Sigmoid colon (tissue), 7 donors: ENCODE results near the gene PGAM4. TPM values are rescaled to one million over a fixed set of nuclear protein-coding genes. Genes with fewer than 3 reads are reported as not detected.

Experiments used
- DNase-seq: peaks from one replicate; pipeline ENCODE4 v3.0.0-alpha.2; 2019
- H3K27ac ChIP-seq, 4 donors: fragments of 200-600 bp; sonication (generic); one replicate each; pipeline ENCODE4 v1.5.1; 2016 to 2019; ENCODE audit warnings: mild to moderate bottlenecking in 1 of 4
- H3K27me3 ChIP-seq, 3 donors: fragments of 200-600 bp; sonication (generic); one replicate each; pipeline ENCODE4 v1.5.1; 2019; ENCODE audit warnings: mild to moderate bottlenecking in 1 of 3
- H3K36me3 ChIP-seq, 4 donors: fragments of 200-600 bp; sonication (generic); one replicate each; pipeline ENCODE4 v1.5.1; 2016 to 2019
- H3K4me1 ChIP-seq, 4 donors: fragments of 200-600 bp; sonication (generic); one replicate each; pipeline ENCODE4 v1.5.1; 2017 to 2019
- H3K4me3 ChIP-seq, 4 donors: fragments of 200-600 bp; sonication (generic); one replicate each; pipeline ENCODE4 v1.5.1; 2017 to 2019; ENCODE audit warnings: mild to moderate bottlenecking in 2 of 4, moderate library complexity in 1 of 4
- H3K9me3 ChIP-seq, 4 donors: fragments of 200-600 bp in 3 of 4; sonication (generic) in 3 of 4; one replicate each; pipeline versions ENCODE4 v1.5.1 to v1.6.1; 2013 to 2019
- CTCF ChIP-seq, 4 experiments: fragments of 450-650 bp in 3 of 4; fragments of 200-600 bp in 1 of 4; IDR thresholded peaks; one replicate each; pipeline ENCODE4 v1.5.1; 2016 to 2019; ENCODE audit warnings: antibody characterized with exemption in 4 of 4, mild to moderate bottlenecking in 3 of 4, moderate library complexity in 2 of 4
- EP300 ChIP-seq, 4 donors: sonication (generic); formaldehyde crosslinking; IDR thresholded peaks; one replicate each; pipeline ENCODE4 v1.6.1; 2017; ENCODE audit warnings: antibody characterized with exemption in 4 of 4
- POLR2A ChIP-seq, 2 donors: fragments of 450-650 bp; IDR thresholded peaks; one replicate each; pipeline ENCODE4 v1.6.1; 2016; ENCODE audit warnings: antibody characterized with exemption in 2 of 2, mild to moderate bottlenecking in 2 of 2, moderate library complexity in 2 of 2
- POLR2AphosphoS5 ChIP-seq, 4 donors: sonication (generic); formaldehyde crosslinking; IDR thresholded peaks; one replicate each; pipeline ENCODE4 v1.6.1; 2017; ENCODE audit warnings: antibody characterized with exemption in 4 of 4
- WGBS, 2 donors: extraction: QIAGEN DNeasy Blood & Tissue Kit; methylation state at CpG; one replicate each; pipeline ENCODE4 v1.1.7; 2013; 5-methylcytosine and 5-hydroxymethylcytosine counted together
- intact Hi-C: fragments of 100-400 bp; cut with DNase I; formaldehyde crosslinking; loops from one replicate; pipeline ENCODE4 v1.15.1; 2023
- polyA plus RNA-seq, 3 donors: library from polyadenylated mRNA; stranded (reverse); fragments of 200-250 nt; gene quantifications; one replicate each; pipeline ENCODE4 v1.2.3, GENCODE V29; 2013
- total RNA-seq, 4 donors: library from RNA; depleted of rRNA; stranded (reverse); fragments of >200 nt; gene quantifications; one replicate each; pipeline ENCODE4 v1.1.0, GENCODE V29; 2016
- donor health status: healthy with polysubstance abuse.
- donor health status: Bipolar disorder and iron deficiency.
- donor health status: healthy.

PGAM4 gene
- total RNA-seq, result not detected
- polyA plus RNA-seq, result not detected

DNA sequence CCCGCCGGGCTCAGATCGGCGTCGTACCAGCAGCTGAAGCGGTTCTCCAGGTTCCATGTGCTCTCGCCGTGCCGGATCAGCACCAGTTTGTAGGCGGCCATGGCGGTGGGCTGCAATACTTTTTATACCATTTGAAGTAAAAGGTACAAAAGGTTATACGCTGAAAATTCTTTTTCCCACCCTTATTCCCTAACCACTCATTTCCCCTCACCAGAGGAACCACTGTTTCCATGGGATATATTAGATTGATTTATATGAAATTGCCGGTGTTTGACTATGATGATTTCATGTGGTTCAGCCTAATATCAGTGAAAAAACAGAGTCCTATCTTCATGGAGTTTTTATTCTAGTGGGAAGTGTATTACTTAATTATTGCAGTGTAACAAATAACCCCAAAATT lies at the start of gene PGAM4:
PGAM4 (minus strand) TSS at position 101 of the 400 bp plus-strand sequence; CDS start at position 101, 0 bp downstream.
- no peak within 1 kb of the TSS for H3K4me3 ChIP-seq
- H3K4me1 ChIP-seq, result no peaks in the 10 kb centered on the region
- no peaks in the 10 kb centered on the region for H3K27me3 ChIP-seq
- DNase-seq, result no peak
- no peaks in the 10 kb centered on the region for H3K36me3 ChIP-seq
- intact Hi-C loops, result no loop called here
- 98 to 99% methylated on average over 13 of the region's 13 CpGs for WGBS, 2 donors
- H3K27ac ChIP-seq, result no peak within 1 kb of the TSS
- no peak for TF ChIP-seq CTCF (IDR thresholded peaks at IDR 0.05)
- TF ChIP-seq POLR2A (IDR thresholded peaks at IDR 0.05), result no peak
- TF ChIP-seq EP300 (IDR thresholded peaks at IDR 0.05), result no peak
- TF ChIP-seq POLR2AphosphoS5 (IDR thresholded peaks at IDR 0.05), result no peak
- H3K9me3 ChIP-seq, result no peaks in the 10 kb centered on the region

DNA sequence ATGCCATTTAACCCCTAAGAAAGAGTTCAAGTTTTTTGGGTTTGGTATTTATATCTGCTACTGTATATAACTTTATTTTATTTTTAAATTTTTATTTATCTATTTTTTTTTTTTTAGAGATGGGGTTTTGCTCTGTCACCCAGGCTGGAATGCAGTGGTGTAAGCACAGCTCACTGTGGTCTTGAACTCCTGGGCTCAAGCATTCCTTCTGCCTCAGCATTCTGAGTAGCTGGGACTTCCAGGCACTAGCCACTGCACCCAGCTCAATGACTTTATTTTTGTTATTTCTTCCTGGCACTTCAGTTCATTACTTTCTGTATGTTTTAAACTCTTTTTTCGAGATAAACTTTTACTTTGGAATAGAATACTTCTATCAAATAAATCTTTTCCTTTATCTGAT lies 42.4 kb upstream of the PGAM4 start:
- Histone ChIP-seq H3K27me3 (no peaks in the 10 kb centered on the region), H3K4me3 (no peak overlapping the region), H3K27ac (no peak overlapping the region), H3K4me1 (no peaks in the 10 kb centered on the region), H3K36me3 (no peaks in the 10 kb centered on the region), H3K9me3 (no peaks in the 10 kb centered on the region)
- no peak for DNase-seq
- intact Hi-C loops, result no loop called here
- TF ChIP-seq POLR2A (IDR thresholded peaks at IDR 0.05) (no peak), POLR2AphosphoS5 (IDR thresholded peaks at IDR 0.05) (no peak), CTCF (IDR thresholded peaks at IDR 0.05) (no peak), EP300 (IDR thresholded peaks at IDR 0.05) (no peak)
- 98% methylated on average over 1 of the region's 1 CpG for WGBS, 2 donors

DNA sequence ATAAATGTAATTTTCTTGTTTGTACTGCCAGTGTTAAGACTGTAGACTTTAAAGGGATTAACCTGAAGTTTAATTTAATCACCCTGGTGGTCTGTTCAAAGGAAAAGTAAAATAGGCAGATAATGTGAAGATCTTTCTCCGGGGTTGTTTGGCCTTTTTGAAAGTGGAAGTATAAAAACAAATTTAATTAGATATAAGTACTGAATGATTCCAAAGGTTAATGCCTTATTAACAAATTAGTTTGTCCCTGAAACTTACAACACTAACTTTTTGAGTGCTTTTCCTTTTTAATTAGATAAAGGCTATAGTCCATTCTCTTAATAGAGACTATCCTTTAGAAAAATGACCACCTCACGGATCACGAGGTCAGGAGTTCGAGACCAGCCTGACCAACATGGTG lies 10.4 kb upstream of the PGAM4 start:
- Histone ChIP-seq H3K27ac (no peak overlapping the region), H3K27me3 (no peaks in the 10 kb centered on the region), H3K36me3 (no peaks in the 10 kb centered on the region), H3K9me3 (no peaks in the 10 kb centered on the region), H3K4me3 (no peak overlapping the region), H3K4me1 (no peaks in the 10 kb centered on the region)
- TF ChIP-seq POLR2A (IDR thresholded peaks at IDR 0.05) (no peak), CTCF (IDR thresholded peaks at IDR 0.05) (no peak), EP300 (IDR thresholded peaks at IDR 0.05) (no peak), POLR2AphosphoS5 (IDR thresholded peaks at IDR 0.05) (no peak)
- 94 to 95% methylated on average over 4 of the region's 4 CpGs for WGBS, 2 donors
- intact Hi-C loops, result no loop called here
- no peak for DNase-seq

GRCh38 chrX:77977518-77977917 lies 8.1 kb upstream of the PGAM4 start:
- no peaks in the 10 kb centered on the region for H3K36me3 ChIP-seq
- H3K4me1 ChIP-seq, result no peaks in the 10 kb centered on the region
- intact Hi-C loops, result no loop called here
- no peaks in the 10 kb centered on the region for H3K9me3 ChIP-seq
- 93 to 98% methylated on average over 1 of the region's 1 CpG for WGBS, 2 donors
- no peak overlapping the region for H3K4me3 ChIP-seq
- no peak overlapping the region for H3K27ac ChIP-seq
- TF ChIP-seq POLR2A (IDR thresholded peaks at IDR 0.05) (no peak), CTCF (IDR thresholded peaks at IDR 0.05) (no peak), EP300 (IDR thresholded peaks at IDR 0.05) (no peak), POLR2AphosphoS5 (IDR thresholded peaks at IDR 0.05) (no peak)
- DNase-seq, result no peak
- H3K27me3 ChIP-seq, result no peaks in the 10 kb centered on the region

- Histone ChIP-seq H3K27ac (no peak overlapping the region), H3K4me3 (no peak overlapping the region), H3K4me1 (no peaks in the 10 kb centered on the region), H3K9me3 (no peaks in the 10 kb centered on the region), H3K36me3 (no peaks in the 10 kb centered on the region), H3K27me3 (no peaks in the 10 kb centered on the region)
- no peak for DNase-seq
- TF ChIP-seq CTCF (IDR thresholded peaks at IDR 0.05) (no peak), POLR2AphosphoS5 (IDR thresholded peaks at IDR 0.05) (no peak), EP300 (IDR thresholded peaks at IDR 0.05) (no peak), POLR2A (IDR thresholded peaks at IDR 0.05) (no peak)
- intact Hi-C loops, result no loop called here
These were observed 7.7 kb upstream of the PGAM4 start for GRCh38 chrX:77977095-77977494.
